NCI-H510A treated with DMSO at 0.1 percent for 48 hours (cell line): ENCODE results near the gene USP31.
"Not testable (repeated sequence)": the region's sequence is repeated elsewhere in the genome, so short reads cannot be mapped to it uniquely, and the experiment has no call there.

Source experiments
- DNase-seq: peaks from one replicate; lab custom pipeline; 2025; lab: John Stamatoyannopoulos, UW

USP31 gene

DNA sequence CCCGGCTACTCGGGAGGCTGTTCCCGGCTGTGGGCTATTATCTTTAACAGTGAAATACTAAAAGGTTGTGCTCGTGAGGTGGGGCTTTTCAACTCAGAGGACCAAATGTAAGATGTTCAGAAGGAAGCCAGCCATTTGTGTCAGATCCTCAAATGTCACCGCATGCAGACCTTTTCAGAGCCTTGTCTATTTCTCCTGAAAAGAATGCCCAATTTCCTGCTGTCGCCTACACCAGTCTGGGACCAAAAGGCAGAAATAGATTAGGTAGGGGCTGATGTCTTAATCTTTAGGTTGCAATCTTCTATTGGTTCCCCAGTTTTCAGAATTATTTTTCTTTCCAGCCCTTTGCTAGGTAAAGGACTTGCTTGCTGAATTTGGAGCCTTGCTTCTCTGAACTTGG, 8.9 kb upstream of the USP31 start:
- DNase-seq = no peak

DNA sequence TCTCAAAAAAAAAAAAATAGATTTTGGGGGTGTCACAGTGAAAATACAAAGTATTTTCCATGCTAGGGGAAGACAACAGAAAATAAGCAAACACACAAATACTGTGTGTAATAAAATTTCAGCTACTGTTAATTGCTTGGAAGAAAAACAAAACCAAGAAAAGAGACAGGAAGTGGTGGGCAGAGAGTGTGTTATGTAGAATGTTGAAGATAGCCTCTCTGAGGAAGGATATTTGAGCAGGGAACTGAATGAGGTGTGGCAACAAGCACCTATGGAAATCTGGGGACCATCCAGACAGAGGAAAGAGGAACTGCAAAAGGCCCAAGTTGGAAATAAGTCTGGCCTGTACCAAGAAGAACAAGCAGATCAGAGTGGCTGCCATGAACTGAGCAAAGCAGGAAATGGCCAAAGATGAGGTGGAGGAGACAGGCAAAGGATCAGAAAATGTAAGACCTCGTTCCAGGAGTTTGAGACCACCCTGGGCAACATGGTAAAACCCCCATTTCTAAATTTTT, 7.8 kb upstream of the USP31 start:
- DNase-seq = no peak

GRCh38 chr16:23156110-23156509, 6.9 kb upstream of the USP31 start:
- no peak for DNase-seq

- DNase-seq = peak; percentile 12
Measured at GRCh38 chr16:23155445-23156049, 6.3 kb upstream of the USP31 start.

GRCh38 chr16:23152386-23153178, 3.3 kb upstream of the USP31 start:
- peak; percentile 25 for DNase-seq

GRCh38 chr16:23149993-23150364, 727 bp upstream of the USP31 start:
- no peak for DNase-seq

GRCh38 chr16:23148513-23149266, 562 bp downstream of the USP31 start:
- DNase-seq = peak; percentile 43

DNA sequence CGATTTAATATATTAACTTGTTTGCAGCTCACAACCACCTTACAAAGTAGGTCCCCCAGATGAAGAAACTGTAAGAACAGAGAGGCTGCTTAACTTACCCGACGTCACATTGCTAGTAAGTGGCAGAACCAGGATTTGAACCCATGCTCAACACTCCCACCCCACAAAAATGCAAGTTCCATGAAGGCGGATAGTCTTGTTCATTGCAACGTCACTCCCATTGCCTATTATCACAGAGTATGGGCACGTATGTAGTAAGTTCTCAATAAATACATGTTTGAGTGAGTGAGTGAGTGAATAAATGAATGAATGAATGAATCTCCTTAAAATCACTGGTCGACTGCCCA, 1.1 kb downstream of the USP31 start:
- DNase-seq = no peak

DNA sequence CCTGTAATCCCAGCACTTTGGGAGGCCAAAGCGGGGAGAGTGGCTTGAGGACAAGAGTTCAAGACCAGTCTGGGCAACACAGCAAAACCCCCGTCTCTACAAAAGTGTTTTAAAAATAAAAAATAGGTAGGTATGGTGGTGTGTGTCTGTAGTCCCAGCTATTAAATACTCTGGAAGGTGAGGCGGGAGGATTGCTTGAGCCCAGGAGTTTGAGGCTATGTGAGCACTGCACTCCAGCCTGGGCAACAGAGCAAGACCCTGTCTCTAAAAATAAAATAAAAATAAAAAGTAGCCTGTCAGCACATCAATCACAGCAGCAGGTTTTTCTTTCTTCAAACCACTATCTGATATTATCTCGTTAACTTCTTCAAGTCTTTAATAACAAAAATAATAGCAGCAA, 1.6 kb downstream of the USP31 start:
- no peak for DNase-seq

- no peak for DNase-seq
Measured at GRCh38 chr16:23146877-23147601, 2.2 kb downstream of the USP31 start.

DNA sequence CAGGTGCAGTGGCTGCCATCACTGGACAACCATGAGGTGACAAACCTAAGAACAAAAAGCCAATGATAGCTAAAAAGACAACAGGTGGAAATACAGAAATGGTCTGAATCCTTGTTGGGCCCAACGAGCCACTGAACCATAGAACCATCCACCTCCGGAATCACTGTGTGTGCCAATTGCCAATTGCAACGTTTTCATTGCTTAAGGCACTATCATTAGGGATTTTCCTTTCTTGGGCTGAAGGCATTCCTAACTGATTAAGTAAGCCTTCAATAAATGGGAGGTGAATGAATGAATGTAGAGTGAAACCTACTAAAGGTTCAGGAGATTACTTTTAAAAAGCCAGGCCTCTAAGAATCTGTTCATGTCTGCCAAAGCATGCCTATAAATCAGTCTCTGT, 3.6 kb downstream of the USP31 start:
- no peak for DNase-seq

GRCh38 chr16:23145186-23145585, 4.1 kb downstream of the USP31 start:
- no peak for DNase-seq

- DNase-seq = not testable (repeated sequence)
Measured at GRCh38 chr16:23144393-23144792, 4.9 kb downstream of the USP31 start.

DNA sequence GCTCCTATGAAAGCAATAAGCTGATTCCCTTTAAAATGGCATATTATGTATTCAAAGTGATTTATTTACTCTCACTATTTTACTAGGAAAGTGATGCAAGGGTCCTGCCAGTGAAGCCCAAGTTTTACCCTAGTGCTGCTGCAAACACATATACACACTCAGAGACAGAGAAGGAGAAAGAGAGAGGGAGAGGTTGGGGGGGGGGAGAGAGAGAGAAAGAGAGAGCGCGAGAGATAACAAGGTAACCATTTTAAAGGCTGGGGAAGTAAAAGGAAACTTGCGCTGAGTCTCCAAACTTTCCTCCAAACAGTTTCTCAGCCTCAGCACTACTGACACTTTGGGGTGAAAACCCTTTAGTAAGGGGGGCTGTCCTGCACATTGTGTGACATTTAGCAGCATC, 5.9 kb downstream of the USP31 start:
- no peak for DNase-seq

DNA sequence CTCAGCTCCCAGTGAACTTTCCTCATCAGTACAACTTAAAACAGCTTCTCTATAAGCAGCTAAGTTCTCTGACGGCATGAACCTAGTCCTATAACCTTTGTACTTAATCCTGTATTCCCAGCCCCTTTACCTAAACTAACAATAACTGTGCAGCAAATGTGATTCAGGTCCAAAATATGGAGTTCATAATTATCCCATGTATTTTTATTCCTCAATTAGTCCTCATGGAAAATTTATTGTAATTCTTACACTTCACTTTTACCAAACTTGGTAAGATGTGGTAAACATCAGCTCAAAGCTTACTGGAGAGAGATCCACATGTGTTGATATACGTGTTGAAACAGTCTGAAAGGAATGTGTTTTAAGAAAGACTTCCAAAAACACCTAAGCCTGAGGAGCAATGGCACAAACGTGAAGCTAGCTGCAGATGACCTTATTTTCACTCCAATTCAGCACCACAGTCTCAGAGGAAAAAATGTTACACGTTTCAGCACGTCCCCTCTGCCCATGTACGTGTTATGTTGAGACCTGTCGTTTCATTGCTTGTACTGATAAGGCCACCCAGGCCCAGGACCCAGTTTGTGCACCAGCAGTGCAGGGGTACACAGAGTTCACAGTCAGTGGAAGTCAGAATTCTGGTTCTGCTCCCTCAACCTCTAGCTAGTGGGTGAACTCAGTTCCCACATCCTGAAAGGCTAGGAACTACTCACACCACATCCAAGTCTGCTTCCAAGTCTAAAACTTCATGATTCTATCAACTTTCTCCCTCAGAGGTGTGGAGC, 7.1 kb downstream of the USP31 start:
- no peak for DNase-seq

DNA sequence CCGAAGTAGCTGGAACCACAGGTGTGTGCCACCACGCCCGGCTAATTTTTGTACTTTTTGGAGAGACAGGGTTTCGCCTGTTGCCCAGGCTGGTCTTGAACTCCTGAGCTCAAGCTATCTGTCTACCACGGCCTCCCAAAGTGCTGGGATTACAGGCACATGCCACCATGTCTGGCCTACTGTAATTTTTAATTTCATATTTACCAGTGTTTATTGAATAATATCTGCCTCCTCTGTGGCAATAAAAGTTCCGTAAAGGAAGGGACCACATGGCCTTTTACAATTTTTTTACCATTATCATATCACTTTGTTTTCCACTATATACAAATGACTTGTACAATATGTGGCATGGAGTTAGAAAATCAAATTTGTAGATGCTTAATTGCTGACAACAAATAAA, 7.8 kb downstream of the USP31 start:
- DNase-seq = no peak

GRCh38 chr16:23141033-23141432, 8.2 kb downstream of the USP31 start:
- no peak for DNase-seq

DNA sequence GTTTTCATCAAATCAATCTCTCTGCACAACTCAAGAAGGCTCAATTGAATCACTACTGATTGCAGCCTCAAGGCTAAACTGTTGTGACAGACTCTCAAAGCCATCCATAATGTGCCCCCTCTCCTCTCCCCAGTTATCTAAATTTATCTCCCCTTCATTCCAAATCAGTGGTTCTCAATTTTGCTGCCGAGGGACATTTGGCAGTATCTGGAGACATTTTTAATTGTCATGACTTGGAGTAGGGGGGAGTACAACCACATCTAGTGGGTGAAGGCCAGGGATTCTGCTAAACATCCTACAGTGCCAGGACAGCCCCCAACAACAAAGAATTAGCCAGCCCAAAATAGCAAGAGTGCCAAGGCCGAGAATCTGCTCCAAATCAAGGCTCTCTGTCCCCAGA, 9.1 kb downstream of the USP31 start:
- DNase-seq = no peak

DNA sequence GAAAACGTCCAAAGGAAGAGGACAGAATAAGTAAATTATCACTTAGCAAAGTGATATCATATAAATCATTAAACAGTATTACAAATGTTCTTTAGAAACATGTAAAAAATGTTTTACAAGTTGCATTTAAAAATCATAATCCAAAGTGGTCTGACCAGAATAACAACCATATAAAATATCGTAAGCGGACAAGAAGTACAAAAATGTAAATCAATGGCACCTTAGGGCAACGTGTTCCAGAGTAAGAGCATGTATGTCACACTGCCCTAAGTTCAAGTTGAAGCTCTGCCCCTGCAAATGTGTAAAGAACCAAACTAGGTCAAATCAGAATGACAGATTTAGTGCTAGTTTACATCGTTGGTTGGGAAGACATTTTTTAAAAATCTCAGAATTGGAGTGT, 11.4 kb downstream of the USP31 start:
- no peak for DNase-seq

DNA sequence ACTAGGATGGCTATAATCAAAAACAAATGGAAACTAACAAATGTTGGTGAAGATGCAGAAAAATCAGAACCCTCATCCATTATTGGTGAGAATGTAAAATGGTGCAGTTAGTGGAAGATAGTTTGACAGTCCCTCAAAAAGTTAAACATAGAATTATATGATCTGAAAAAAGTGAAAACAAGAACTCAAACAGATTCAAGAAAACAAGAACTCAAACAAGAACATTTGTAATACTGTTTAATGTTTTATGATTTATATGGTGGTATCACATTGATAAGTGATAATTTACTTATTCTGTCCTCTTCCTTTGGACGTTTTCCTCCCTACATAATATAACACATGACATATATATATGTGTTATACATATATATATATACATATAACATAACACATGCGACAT, 12.0 kb downstream of the USP31 start:
- no peak for DNase-seq

DNA sequence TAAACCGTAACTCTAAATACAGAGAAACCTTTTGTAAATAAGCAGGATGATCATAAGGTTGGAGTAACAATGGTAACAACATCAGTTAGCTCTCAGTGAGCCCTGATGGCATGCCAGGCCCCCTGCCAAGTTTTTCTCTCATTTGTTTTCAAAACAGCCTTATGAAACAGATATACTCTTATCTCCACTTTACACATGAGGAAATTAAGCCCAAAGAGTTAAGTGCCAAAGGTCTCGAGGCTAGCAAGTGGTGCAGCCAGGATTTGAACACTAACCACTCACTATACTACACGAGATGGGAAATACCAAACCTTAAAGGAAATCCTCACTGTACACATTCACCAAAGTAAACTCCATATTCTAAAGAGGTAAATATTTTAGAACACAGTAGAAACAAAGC, 15.0 kb downstream of the USP31 start:
- no peak for DNase-seq
